Vagina (tissue), 2 donors: ENCODE data around the gene ERMP1. TPM values are rescaled to one million over a fixed set of nuclear protein-coding genes. Genes with fewer than 3 reads are reported as not detected.

Source experiments
- DNase-seq, 2 donors: peaks; one replicate each; pipeline ENCODE4 v3.0.0-alpha.2; 2017; ENCODE audit errors: extremely low spot score in 2 of 2
- H3K27ac ChIP-seq: fragments of 200-600 bp; sonication (generic); one replicate; pipeline ENCODE4 v1.5.1; 2019
- H3K27me3 ChIP-seq: fragments of 200-600 bp; sonication (generic); one replicate; pipeline ENCODE4 v1.5.1; 2019
- H3K36me3 ChIP-seq, 2 donors: fragments of 200-600 bp; sonication (generic); one replicate each; pipeline ENCODE4 v1.5.1; 2017 to 2019
- H3K4me1 ChIP-seq: fragments of 200-600 bp; sonication (generic); one replicate; pipeline ENCODE4 v1.5.1; 2019
- H3K4me3 ChIP-seq, 2 donors: fragments of 200-600 bp; sonication (generic); 1 replicate in 1 of 2; 2 replicates in 1 of 2; pipeline ENCODE4 v1.5.1; 2016 to 2019
- H3K9me3 ChIP-seq: fragments of 200-600 bp; sonication (generic); one replicate; pipeline ENCODE4 v1.5.1; 2019
- CTCF ChIP-seq, 3 experiments: fragments of 450-650 bp in 2 of 3; fragments of 200-600 bp in 1 of 3; sonication (generic) in 1 of 3; IDR thresholded peaks; one replicate each; pipeline ENCODE4 v1.5.1; 2017 to 2019; ENCODE audit warnings: antibody characterized with exemption in 3 of 3, mild to moderate bottlenecking in 2 of 3, moderate library complexity in 2 of 3
- POLR2A ChIP-seq, 2 donors: fragments of 450-650 bp; IDR thresholded peaks; one replicate each; pipeline ENCODE4 v1.6.1; 2017; ENCODE audit warnings: antibody characterized with exemption in 2 of 2, mild to moderate bottlenecking in 2 of 2, moderate library complexity in 2 of 2
- POLR2AphosphoS5 ChIP-seq, 2 donors: sonication (generic); formaldehyde crosslinking; IDR thresholded peaks; one replicate each; pipeline ENCODE4 v1.9.0; 2017; ENCODE audit warnings: antibody characterized with exemption in 2 of 2, mild to moderate bottlenecking in 2 of 2, low read depth in 1 of 2; ENCODE audit not compliant: insufficient read depth in 1 of 2
- intact Hi-C: fragments of 100-400 bp; cut with DNase I; formaldehyde crosslinking; loops from one replicate; pipeline ENCODE4 v1.15.1; 2023
- total RNA-seq: library from RNA; depleted of rRNA; stranded (reverse); fragments of >200 nt; gene quantifications from one replicate; pipeline ENCODE4 v1.2.3, GENCODE V29; 2016

ERMP1 gene
- total RNA-seq, 1 donor from 2014 or later, result 15.5 TPM

- H3K27me3 ChIP-seq, result no peaks in the 10 kb centered on the region
- intact Hi-C loops, result no loop called here
- no peaks in the 10 kb centered on the region for H3K9me3 ChIP-seq
- DNase-seq, result no peak
- no peaks in the 10 kb centered on the region for H3K4me1 ChIP-seq
- H3K27ac ChIP-seq, result no peak overlapping the region
- H3K36me3 ChIP-seq, result peaks cover 0 to 13% of the 10 kb centered on the region in 2 donors
- TF ChIP-seq CTCF (IDR thresholded peaks at IDR 0.05), result no peak
- no peak for TF ChIP-seq POLR2A (IDR thresholded peaks at IDR 0.05)
- TF ChIP-seq POLR2AphosphoS5 (IDR thresholded peaks at IDR 0.05; ENCODE audit: insufficient read depth in 1 of 2, low read depth in 1 of 2), result no peak
- no peak overlapping the region for H3K4me3 ChIP-seq
These were observed 96.2 kb downstream of the ERMP1 start for GRCh38 chr9:5736563-5737346.

- Histone ChIP-seq H3K27me3 (no peaks in the 10 kb centered on the region), H3K9me3 (no peaks in the 10 kb centered on the region), H3K4me3 (no peak overlapping the region), H3K36me3 (peaks cover 0 to 13% of the 10 kb centered on the region in 2 donors), H3K4me1 (no peaks in the 10 kb centered on the region), H3K27ac (no peak overlapping the region)
- TF ChIP-seq POLR2AphosphoS5 (IDR thresholded peaks at IDR 0.05; ENCODE audit: insufficient read depth in 1 of 2, low read depth in 1 of 2) (no peak), CTCF (IDR thresholded peaks at IDR 0.05) (no peak), POLR2A (IDR thresholded peaks at IDR 0.05) (no peak)
- intact Hi-C loops, result no loop called here
- no peak for DNase-seq
These were observed 97.8 kb downstream of the ERMP1 start for GRCh38 chr9:5735072-5735471.

Other genes starting within 250 kb of the ERMP1 start
- 49.8 TPM for gene RIC1, start 204.0 kb downstream of the ERMP1 start, total RNA-seq
- gene MLANA, start 57.8 kb upstream of the ERMP1 start, total RNA-seq, result not detected
- 10.1 TPM for gene RANBP6, start 182.5 kb upstream of the ERMP1 start, total RNA-seq